Measurements from ENCODE around the gene TLNRD1.

TLNRD1 gene

DNA sequence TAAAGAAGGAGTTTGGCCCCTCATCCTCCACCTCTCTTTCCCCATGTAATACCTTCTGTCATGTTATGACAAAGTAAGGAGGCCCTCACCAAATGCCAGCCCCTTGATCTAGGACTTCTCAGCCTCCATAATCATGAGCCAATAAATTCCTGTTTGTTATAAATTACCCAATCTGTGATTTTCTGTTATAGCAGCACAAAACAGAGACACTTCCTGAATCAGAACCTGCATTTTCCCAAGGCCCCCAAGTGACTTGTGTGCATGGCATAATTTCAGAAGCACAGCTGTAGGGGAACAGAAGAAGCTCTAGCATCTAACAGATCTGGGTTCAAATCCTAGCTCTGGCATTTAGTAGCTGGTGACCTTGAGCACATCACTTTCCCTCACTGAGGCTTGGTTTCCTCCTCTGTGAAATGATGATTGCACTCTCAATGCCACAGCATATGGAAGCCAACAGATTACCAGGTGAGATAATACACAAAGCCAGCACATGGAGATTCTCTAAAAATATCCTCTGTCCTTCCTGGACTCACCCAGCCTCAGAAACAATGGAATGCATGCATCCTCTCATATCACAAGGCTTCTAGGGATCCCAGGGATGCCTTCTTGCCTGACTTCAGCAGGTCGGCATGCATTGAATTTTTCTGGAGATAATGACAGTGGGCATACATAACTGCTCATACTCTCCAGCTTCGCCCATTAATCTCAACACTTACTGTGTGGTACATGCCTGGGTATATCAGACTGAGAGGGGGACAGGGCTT lies 26.3 kb downstream of the TLNRD1 start:
- DNase-seq (ENCODE audit: low read depth in 2 of 2): no peak

DNA sequence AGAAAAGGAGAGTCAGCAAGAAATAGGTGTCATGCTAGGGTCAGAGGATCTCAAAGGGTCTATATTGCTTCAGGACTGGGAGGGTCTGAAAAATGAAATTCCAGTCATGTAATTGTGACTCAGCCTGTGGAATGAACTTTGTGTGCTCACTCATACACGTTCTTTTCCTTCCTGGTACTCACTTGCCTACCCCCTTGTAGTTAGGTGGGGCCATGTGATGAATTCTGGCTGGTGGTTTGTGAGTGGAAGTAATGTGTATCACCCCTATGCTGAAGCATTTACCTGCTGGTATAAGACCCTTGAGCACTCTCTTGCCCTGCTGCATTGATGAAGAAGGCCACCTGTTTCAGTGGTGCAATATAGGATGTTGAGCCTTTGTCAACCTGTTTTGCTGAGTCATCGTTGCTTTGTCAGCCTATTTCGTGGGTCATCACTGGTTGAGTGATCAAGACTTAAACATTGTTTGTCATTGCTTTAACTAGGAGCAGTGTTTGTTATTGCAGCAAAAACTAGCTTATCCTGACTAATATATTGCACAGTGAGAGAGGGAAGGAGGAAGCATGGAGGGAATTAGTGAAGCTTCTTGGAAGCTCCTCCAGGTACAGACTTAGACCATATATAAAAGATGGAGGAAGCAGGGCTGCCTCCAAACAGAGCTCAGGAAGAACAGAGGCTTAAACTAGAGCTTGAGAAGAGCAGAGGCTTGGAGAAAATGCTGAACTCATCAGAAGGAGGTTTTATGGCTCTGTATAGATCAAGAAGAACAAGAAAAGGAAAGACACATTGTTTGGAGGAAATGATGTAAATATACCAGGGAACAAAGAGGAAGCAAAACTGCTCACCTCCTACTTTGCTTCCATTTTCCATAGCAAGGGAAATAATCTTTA lies 28.9 kb downstream of the TLNRD1 start:
- DNase-seq (ENCODE audit: low read depth in 2 of 2): no peak

DNA sequence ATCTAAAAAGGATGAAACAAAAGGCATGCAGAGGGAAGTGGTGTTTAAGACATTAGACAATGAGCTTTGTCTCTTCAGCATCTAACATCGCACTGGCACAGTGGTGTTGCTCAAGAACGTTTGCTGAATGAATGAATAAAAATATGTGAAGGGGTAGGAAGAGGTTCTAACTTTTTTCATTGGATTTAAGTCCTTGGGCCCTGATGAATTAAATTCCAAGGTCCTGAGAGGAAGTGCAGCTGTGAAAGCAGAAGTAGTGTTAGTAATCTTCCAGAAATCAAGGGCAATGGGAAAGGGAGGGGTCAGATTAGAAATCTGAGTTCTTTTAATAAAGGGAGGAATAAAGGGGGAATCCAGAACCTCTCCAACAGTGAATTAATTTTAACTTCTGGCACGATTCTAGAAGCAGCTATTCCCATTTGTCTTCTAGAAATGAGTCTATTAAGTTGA lies 29.6 kb downstream of the TLNRD1 start:
- no peak for DNase-seq (ENCODE audit: low read depth in 2 of 2)

DNA sequence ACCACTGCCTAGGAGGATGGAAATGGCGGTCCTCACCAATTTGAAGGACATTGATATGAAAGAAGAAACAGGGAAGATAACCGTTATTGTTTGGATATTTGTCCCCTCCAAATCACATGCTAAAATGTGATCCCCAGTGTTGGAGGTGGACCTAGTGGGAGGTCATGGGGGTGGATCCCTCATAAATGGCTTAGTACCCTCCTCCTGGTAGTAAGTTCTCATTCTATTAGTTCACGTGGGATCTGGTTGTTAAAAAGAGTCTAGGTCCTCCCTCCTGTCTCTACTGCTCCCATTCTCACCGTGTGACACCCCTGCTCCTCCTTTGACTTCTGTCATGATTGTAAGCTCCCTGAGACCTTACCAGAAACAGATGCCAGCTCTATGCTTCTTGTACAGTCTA lies 30.5 kb downstream of the TLNRD1 start:
- DNase-seq (ENCODE audit: low read depth in 2 of 2): no peak

DNA sequence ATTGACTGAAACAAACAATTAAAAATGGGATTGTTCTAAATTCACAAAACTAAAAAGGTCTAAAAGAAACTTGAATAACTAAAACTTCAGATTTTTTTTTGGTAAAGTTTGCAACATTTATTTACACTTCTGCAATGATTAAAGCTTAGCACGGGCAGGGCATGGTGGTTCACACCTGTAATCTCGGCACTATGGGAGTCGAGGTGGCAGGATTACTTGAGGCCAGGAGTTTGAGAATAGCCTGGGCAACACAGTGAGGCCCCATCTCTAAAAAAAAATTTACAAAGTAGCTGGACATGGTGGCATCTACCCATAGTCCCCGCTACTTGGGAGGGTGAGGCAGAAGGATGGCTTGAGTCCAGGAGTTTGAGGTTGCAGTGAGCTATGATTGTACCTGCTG lies 31.6 kb downstream of the TLNRD1 start:
- DNase-seq (ENCODE audit: low read depth in 2 of 2): no peak

DNA sequence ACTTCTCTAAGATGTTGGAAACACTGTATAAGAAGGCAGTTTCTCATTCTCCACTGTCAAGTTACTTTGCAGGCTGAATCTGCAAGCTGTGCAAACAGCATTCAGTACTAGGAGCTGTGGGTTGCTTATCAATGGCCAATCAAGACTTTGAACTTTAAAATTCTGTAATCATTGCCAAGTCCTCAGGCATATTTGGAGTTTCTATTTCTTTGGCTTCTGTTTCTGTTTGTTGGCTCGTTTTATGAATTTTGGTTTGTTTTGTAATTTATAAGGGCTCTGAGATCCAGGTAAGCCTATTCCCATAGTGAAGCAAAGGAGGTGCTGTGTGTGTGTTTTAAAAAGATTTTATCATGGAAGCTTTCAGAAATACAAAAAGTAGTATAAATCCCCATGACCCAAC lies 32.1 kb downstream of the TLNRD1 start:
- no peak for DNase-seq (ENCODE audit: low read depth in 2 of 2)

DNA sequence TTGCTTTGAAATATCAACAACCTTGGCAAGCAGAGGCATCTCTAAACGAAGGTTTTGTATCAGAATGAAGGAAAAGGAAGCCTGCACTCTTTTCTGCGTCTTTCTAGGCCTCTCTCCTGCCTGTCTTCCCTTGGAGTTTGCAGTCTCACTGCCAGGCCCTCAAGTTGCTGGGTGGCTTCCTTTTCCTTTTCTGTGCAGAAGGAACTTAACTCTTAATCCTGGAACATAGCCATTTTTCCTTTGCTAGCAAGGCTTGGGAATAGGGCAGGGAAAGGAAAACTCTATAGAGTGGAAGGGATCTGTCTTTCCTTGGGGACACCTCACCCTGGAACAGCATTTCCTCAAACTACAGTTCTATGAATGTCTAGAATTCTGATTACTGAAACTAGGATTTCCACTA lies 32.8 kb downstream of the TLNRD1 start:
- no peak for DNase-seq (ENCODE audit: low read depth in 2 of 2)

DNA sequence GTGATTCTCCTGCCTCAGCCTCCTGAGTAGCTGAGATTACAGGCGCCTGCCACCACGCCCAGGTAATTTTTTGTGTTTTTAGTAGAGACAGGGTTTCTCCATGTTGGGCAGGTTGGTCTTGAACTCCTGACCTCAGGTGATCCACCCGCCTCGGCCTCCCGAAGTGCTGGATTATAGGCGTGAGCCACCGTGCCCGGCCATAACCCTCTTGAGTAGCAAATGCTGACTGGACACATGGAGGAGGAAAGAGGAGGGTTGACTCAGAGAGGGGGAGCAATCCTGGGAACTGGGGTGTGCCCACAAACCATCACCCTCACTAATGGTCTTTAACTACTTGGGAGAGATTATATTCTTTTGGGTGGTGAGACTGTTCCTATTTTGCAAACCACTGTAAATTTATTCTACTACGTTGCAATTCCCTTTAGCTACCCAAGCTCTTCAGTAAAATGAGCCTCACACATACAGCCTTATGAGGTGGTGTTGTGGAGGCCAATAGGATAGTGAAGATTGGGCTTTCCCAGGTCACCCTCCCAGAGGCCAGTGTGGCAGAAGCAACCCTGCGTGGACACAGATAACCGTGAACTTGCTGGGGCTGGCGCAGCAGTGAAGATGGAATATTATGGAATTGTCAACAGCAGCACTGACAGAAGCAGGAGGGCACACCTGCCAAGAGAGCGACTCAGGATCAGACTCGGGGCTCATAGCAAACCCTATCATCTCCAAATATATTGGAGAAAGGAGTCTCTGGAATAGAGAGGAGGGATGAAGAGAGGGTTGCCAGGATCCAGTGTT lies 37.4 kb downstream of the TLNRD1 start:
- DNase-seq (ENCODE audit: low read depth in 2 of 2): no peak

DNA sequence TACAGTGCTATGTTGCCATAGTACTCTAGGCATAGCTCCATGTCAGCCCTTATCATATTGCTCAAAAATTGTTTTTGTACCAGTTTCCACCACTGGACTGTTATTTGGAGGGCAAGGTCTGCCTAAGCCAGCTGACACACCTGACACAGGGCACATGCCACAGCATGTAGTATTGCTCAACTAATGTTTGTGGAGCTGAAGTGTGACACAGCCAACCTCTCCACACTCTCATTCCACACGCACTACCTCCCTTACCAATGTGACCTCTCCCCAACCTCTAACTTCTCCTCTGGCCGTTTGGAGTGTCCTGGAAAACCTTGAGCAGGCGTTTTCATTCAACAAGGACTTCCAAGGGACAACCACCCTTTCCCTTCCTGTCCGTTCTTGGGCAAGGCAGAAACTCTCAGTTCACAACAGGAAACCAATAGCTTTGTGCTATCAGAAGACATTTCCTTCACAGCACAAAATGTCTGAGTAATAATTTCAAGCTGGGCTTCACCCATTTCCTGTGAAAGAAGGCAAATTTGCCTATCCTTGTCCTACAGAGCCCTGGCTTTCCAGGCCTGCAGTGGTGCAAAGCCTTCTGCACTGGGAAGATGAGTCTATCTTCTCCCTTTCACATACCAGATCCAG lies 38.4 kb downstream of the TLNRD1 start:
- DNase-seq (ENCODE audit: low read depth in 2 of 2): no peak

DNA sequence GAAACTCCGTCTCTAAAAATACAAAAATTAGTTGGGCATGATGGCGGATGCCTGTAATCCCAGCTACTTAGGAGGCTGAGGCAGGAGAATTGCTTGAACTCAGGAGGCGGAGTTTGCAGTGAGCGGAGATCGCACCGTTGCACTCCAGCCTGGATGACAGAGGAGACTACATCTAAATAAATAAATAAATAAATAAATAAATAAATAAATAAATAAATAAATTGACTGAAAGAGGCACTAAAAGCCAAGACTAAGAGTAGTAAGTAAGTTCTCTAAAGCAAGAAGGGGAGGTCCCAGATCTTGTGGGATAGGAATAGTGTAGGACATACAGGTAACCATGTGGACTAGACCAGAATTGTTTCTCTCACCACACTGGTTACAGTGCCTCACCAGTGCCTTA lies 40.0 kb downstream of the TLNRD1 start:
- no peak for DNase-seq (ENCODE audit: low read depth in 2 of 2)

DNA sequence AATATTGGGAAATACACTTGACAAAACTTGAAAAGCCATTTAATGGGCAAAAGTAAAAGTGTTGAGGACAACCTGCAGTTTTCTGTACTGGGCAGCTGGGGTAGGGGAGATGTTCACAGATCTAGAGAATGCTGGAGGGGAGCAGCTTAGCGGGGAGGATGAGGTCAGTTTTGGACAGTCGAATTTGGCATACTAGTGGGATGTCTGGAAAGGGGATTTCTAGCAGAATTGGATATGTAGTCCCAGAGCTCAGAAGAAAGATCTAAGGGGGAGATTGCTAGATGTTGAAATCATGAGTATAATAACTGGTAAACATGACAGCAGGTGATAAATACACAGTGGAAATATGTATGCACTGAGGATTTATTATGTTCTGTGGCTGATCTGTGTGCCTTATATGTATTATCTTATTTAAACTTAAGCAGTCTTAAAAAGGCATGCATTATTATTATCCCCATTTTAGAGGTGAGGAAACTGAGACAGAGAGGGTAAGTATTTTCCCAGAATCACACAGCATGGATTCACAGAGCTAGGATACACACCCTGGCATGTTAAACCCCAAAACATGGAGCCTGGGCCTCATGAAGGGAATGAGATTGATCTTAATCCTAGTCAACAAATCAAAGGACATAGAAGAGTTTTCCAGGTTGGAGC lies 42.7 kb downstream of the TLNRD1 start:
- no peak for DNase-seq (ENCODE audit: low read depth in 2 of 2)

DNA sequence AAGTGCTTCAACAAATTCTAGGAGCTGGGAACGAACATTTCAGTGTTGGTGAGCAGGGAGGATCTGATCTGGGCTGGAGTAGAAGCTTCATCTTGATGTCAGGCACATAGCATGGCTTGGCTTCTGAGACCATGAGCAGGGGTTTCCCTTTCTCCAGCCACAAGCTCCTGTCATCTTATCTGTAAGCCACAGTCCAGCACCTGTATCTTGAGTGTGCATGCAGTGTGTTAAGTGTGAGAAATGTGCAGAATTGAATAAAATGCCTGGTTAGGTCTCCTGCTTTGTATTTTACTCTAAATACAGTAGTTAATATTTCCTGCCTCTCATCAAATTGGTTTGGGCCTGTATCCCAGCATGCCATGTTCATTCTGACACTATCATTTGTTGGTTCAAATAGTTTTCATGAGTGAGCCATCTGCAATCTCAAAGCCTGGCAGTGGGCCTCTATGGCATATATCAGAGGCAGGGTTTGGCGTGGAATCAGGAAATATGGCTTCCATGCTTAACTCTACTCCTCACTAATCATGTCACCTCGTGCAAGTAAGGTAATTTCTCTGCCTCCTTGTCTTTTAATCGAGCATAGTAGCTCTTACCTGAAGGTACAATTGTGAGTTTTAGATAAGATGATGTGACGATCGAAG lies 43.3 kb downstream of the TLNRD1 start:
- DNase-seq (ENCODE audit: low read depth in 2 of 2): no peak

DNA sequence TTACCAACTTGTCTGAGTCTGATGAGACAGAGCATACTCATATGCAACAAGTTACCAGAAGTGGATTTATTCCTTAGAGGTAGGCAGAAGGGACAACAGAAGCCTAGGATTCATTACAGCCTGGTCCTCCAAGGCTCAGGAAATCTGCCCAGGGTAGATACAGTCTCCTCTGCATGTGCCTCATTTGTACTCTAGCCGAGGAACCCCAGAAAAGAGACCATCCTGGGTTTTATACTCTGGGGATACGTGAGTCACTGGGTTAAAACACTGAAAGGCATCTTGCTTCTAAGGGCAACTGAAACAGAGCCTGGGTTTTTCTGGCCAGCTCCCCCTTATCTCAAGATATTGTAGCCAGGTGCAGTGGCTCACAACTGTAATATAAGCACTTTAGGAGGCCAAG lies 45.6 kb downstream of the TLNRD1 start:
- no peak for DNase-seq (ENCODE audit: low read depth in 2 of 2)

DNA sequence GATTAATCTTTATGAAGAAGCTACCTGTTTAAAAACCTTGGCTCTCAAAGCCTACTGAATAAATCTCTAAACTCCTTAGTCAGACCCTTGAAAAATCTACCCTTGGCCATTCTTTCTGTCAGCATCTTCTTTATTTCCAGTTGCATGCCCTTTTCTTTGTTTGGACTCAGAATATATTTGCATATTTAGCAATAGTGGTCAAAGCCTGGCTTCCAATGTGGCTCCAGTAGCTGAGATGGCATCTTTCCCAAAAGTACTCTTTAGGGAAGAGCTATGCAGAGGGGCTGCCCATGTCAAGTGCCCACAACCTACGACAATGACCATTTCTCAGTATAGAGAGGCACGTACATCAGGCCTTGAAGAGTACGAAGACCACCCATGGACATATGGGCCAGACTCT lies 47.2 kb downstream of the TLNRD1 start:
- no peak for DNase-seq (ENCODE audit: low read depth in 2 of 2)

DNA sequence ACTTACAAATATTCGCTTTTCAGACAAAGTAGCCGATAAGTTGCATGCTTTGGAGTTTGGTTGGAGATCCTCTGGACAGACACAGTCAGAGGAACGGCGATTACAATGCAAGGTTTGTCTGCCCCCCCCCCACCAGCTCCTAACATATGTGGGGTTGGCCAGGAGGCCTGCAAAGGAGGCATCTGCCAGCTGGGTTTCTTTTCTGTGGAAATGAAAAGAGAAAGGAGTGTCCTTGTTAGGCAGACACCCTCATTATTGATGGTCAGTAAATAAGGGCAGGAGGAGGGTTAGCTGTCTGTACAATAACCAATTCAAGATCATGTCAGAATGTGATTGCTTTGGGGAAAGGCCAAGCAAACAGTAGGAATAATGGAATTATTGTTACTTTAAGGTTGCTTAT lies 49.1 kb downstream of the TLNRD1 start:
- no peak for DNase-seq (ENCODE audit: low read depth in 2 of 2)

DNA sequence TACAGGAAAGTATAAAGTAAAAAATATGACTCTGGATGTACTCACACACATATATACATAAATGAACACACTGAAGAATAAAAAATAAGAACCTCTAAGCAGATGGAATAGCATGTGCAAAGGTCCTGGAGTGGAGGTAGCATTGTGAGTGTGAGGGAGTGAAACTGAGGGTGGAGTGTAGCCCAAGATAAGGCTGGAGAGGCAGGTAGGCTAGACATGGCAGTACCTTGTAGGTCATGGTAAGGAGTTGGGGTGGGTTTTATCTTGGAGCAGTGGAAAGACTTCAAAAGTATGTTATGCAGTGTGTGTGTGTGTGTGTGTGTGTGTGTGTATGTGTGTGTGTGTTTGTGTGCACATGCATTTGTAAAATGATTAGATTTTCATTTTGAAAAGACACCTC lies 49.5 kb downstream of the TLNRD1 start:
- DNase-seq (ENCODE audit: low read depth in 2 of 2): no peak

DNA sequence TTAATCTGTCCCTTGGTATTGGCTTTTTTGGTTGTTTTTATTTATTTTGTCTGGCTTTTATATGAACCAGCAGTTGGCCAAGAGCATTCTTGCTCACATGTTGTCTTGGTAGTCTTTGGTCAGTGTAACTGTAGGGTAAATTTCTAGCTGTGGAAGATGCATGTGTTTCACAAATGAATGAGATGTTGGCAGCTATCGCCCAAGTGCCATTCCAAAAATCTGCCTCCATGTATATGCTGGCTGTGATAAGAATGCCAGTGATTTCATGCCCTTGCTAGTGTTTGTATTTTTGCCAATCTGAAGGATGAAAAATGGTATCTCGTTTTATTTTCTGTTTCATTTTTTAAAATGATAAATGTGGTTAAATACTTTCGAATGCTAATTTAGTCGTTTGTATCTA lies 50.1 kb downstream of the TLNRD1 start:
- DNase-seq (ENCODE audit: low read depth in 2 of 2): no peak

DNA sequence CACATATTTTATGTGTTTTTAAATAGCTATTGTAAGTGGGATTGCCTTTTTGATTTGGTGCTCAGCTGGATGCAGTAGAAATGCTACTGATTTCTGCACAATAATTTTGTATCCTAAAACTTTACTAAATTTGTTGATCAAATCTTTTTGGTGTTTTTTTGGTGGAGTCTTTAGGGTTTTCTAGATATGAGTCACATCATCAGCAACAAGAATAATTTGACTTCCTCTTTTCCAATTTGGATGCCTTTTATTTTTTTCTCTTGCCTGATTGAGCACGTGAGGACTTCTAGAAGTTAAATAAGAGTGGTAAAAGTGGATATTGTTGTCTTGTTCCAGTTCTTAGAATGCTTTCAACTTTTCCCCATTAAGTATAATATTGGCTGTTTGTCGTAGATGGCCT lies 51.3 kb downstream of the TLNRD1 start:
- DNase-seq (ENCODE audit: low read depth in 2 of 2): no peak

DNA sequence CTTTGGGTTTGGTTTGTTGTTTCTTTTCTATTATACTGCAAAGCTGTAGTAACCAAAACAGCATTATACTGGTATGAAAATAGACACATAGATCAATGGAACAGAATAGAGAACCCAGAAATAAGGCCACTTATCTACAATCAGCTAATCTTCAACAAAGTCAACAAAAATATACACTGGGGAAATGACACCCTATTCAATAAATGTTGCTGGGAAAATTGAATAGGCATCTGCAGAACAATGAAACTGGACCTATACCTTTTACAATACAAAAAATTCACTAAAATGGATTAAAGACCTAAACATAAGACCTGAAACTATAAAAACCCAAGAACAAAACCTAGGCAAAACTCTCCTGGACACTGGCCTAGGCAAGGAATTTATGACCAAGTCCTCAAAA lies 52.9 kb downstream of the TLNRD1 start:
- no peak for DNase-seq (ENCODE audit: low read depth in 2 of 2)

DNA sequence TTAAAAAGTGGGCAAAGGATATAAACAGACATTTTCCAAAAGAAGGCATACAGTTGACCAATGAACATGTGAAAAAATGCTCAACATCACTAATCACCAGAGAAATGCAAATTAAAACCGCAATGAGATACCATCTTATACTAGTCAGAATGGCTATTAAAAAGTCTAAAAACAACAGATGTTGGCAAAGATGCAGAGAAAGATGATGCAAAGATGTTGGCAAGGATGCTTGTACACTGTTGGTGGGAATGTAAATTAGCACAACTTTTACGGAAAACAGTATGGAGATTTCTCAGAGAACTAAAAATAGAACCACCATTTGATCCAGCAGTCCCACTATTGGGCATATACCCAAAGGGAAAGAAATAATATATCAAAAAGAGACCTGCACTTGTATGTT lies 53.5 kb downstream of the TLNRD1 start:
- DNase-seq (ENCODE audit: low read depth in 2 of 2): no peak

All from stimulated activated CD8-positive, alpha-beta memory T cell treated with anti-CD3 and anti-CD28 coated beads, Interleukin-15, amount 100 ng/mL, for 4 hours (primary cell).